ENCODE measurements around the gene GAREM2.

- no peak for TF ChIP-seq GATA2 (IDR thresholded peaks at IDR 0.05; ENCODE audit: low read depth, low read length)
- TF ChIP-seq GATA3 (IDR thresholded peaks at IDR 0.05; ENCODE audit: low read depth, low read length), result no peak
These were observed 65.0 kb downstream of the GAREM2 start for GRCh38 chr2:26237868-26238267.
